ENCODE measurements around the gene CDC42EP4. TPM values are rescaled to one million over a fixed set of nuclear protein-coding genes. Genes with fewer than 3 reads are reported as not detected.
A peak's percentile ranks its signal among the peaks of the same experiment; 100 is the strongest.

The CDC42EP4 gene
- total RNA-seq, 2 donors from 2014 or later: 73.8 to 134 TPM

GRCh38 chr17:73325527-73325842, 13.7 kb upstream of the CDC42EP4 start:
- Histone ChIP-seq H3K4me3 (no peak overlapping the region), H3K9me3 (no peaks in the 10 kb centered on the region), H3K27me3 (replicated peaks; ENCODE audit: insufficient read depth) (no peaks in the 10 kb centered on the region), H3K36me3 (no peaks in the 10 kb centered on the region), H3K4me1 (ENCODE audit: control insufficient read depth in 1 of 2, low read depth in 2 of 2) (peaks cover 0 to 10% of the 10 kb centered on the region in 2 donors), H3K27ac (no peak overlapping the region)
- DNase-seq (ENCODE audit: low spot score): no peak
- TF ChIP-seq CTCF (IDR thresholded peaks at IDR 0.05): no peak
- ATAC-seq (ENCODE audit: insufficient number of reproducible peaks, low FRiP score, low read depth): peak; percentile 36

DNA sequence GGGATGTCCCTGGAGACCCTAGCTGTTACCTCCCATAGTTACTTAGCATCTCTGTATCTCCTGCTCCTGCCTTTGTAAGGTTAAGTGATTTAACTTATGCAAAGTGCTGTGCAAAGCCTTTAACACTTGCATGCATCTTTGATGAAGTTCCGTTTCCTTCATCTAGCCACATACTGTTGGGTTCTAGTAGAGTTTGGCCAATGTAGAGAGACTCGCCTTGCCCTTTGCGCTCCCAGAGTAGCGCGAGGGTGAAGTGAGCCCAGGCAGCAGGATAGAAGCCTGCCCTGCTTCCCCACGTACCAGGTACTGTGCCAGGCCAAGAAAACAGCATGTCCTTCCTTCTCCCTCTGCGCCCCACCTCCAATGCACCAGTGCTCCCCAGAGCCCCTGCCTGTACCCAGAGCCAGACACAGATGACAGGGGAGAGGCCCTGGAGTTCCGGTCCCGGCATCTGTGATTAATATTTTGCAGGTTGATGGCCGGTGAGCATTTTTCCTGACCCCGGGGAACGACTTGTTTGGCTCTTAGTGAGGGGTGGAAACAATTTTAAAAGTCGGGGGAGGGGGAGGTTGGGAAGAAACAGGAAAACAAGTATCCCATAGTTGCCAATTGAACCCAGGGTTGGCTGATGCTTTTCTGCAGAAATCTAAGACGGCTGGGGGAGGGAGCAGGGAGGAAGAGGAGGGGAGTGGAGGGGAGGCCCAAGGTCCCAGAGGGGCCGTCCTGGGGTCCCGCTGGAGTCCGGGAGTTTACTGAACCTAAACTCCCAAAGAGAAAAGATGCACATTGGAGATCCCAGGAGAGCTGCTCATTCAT, 13.1 kb upstream of the CDC42EP4 start:
- TF ChIP-seq CTCF (IDR thresholded peaks at IDR 0.05): no peak
- peaks cover 0 to 10% of the 10 kb centered on the region in 2 donors for H3K4me1 ChIP-seq (ENCODE audit: control insufficient read depth in 1 of 2, low read depth in 2 of 2)
- no peaks in the 10 kb centered on the region for H3K9me3 ChIP-seq
- no peak for DNase-seq (ENCODE audit: low spot score)
- no peaks in the 10 kb centered on the region for H3K36me3 ChIP-seq
- H3K27me3 ChIP-seq (replicated peaks; ENCODE audit: insufficient read depth): no peaks in the 10 kb centered on the region
- ATAC-seq (ENCODE audit: insufficient number of reproducible peaks, low FRiP score, low read depth): peak; percentile 29
- H3K27ac ChIP-seq: no peak overlapping the region
- H3K4me3 ChIP-seq: no peak overlapping the region

GRCh38 chr17:73324160-73324475, 12.3 kb upstream of the CDC42EP4 start:
- no peak overlapping the region for H3K27ac ChIP-seq
- ATAC-seq (ENCODE audit: insufficient number of reproducible peaks, low FRiP score, low read depth) (no peak), DNase-seq (ENCODE audit: low spot score) (no peak)
- TF ChIP-seq CTCF (IDR thresholded peaks at IDR 0.05): no peak
- no peaks in the 10 kb centered on the region for H3K36me3 ChIP-seq
- H3K9me3 ChIP-seq: no peaks in the 10 kb centered on the region
- H3K27me3 ChIP-seq (replicated peaks; ENCODE audit: insufficient read depth): no peaks in the 10 kb centered on the region
- H3K4me3 ChIP-seq: no peak overlapping the region
- H3K4me1 ChIP-seq (ENCODE audit: control insufficient read depth in 1 of 2, low read depth in 2 of 2): peaks cover 0 to 10% of the 10 kb centered on the region in 2 donors

DNA sequence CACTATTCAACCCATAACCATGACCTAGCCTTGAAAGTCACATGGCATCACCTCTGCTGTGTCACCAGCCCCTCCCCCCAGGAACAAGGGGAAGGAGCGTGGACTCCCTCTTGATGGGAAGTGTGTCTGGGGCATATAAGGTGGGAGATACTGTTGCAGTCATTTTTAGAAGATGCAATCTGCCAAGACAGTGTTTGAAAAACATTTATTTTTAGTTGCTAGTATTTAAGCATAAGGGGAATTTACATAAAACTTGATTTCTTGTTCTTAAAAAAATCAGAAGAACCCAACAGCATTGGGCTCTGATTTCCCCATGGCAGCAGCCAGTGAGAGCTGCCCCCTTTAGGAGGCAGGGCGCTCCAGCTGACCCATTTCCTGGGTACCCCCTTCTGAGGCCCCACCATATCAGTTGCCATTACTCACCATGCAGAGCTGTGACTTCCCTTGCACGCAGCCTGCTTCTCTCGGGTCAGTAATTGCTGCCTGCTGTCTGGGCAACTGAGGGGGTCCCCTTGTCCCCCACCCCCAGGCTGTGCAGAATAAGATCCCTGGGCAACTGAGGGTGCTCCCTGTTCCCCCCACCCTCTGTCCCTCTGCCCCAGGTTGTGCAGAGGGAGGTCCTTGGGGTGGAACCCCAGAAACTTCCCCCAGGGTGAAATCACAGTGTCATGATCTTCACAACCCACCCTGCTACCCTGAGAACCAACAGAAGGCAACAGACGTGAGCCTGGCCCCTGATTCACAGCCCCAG, 11.8 kb upstream of the CDC42EP4 start:
- peaks cover 0 to 10% of the 10 kb centered on the region in 2 donors for H3K4me1 ChIP-seq (ENCODE audit: control insufficient read depth in 1 of 2, low read depth in 2 of 2)
- H3K9me3 ChIP-seq: no peaks in the 10 kb centered on the region
- no peak for DNase-seq (ENCODE audit: low spot score)
- ATAC-seq (ENCODE audit: insufficient number of reproducible peaks, low FRiP score, low read depth): no peak
- H3K27ac ChIP-seq: no peak overlapping the region
- no peak overlapping the region for H3K4me3 ChIP-seq
- no peaks in the 10 kb centered on the region for H3K27me3 ChIP-seq (replicated peaks; ENCODE audit: insufficient read depth)
- no peak for TF ChIP-seq CTCF (IDR thresholded peaks at IDR 0.05)
- no peaks in the 10 kb centered on the region for H3K36me3 ChIP-seq

- TF ChIP-seq CTCF (IDR thresholded peaks at IDR 0.05): no peak
- no peaks in the 10 kb centered on the region for H3K27me3 ChIP-seq (replicated peaks; ENCODE audit: insufficient read depth)
- DNase-seq (ENCODE audit: low spot score) (no peak), ATAC-seq (ENCODE audit: insufficient number of reproducible peaks, low FRiP score, low read depth) (no peak)
- H3K36me3 ChIP-seq: no peaks in the 10 kb centered on the region
- no peaks in the 10 kb centered on the region for H3K9me3 ChIP-seq
- peaks cover 0 to 9% of the 10 kb centered on the region in 2 donors for H3K4me1 ChIP-seq (ENCODE audit: control insufficient read depth in 1 of 2, low read depth in 2 of 2)
- H3K4me3 ChIP-seq: no peak overlapping the region
- H3K27ac ChIP-seq: no peak overlapping the region
Observed at GRCh38 chr17:73320601-73321264, 8.9 kb upstream of the CDC42EP4 start.
